ENCODE results near the gene APOC1.

Gene APOC1

DNA sequence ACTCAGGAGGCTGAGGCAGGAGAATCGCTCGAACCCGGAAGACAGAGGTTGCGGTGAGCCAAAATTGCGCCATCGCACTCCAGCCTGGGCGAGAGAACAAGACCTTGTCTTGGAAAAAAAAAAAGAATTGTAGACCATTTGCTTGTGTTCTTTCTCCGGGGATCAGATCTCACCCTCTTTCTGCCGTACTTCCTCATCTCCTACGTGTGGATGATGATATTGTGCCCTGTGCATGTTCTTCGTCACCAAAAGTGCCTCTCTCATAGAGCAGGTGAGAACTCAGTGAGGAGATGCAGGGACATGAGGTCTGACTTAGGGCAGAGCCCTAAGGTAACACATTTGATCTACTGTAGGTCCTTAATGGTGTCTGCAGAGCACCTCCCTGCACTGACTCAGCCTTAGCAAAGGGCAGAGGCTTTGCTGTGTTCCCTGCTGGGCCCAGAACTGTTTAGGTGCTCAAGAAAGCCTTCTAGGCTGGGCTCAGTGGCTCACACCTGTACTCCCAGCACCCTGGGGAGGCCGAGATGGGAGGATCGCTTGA lies 32.7 kb downstream of the APOC1 start:
- Histone ChIP-seq H3K9me3 (ENCODE audit: low read length) (no peaks in the 10 kb centered on the region), H3F3A (ENCODE audit: insufficient read depth, low read length) (peaks cover 4% of the 10 kb centered on the region; the same call in 1 of the 2 replicates), H3K4me2 (ENCODE audit: low read length) (peak overlapping the region; percentile 52), H3K36me3 (ENCODE audit: insufficient read depth, low read length) (no peaks in the 10 kb centered on the region), H4K20me1 (ENCODE audit: insufficient read depth, low read length) (no peaks in the 10 kb centered on the region), H3K27me3 (ENCODE audit: insufficient read depth, low read length) (no peaks in the 10 kb centered on the region), H3K4me3 (ENCODE audit: low read depth, low read length, poor library complexity, severe bottlenecking) (peak overlapping the region; percentile 56), H3K9ac (ENCODE audit: low read length) (no peak overlapping the region; the same call in 1 of the 2 replicates), H3K4me1 (ENCODE audit: insufficient read depth, low read length, severe bottlenecking) (peaks cover 70% of the 10 kb centered on the region), H3K79me2 (ENCODE audit: insufficient read depth, low read length) (no peaks in the 10 kb centered on the region), H3K27ac (ENCODE audit: low read depth, low read length, poor library complexity, severe bottlenecking) (peak overlapping the region; percentile 79), H2AFZ (ENCODE audit: low read length) (no peak overlapping the region), H3K9me2 (ENCODE audit: low read depth, low read length) (no peaks in the 10 kb centered on the region)
- TF ChIP-seq, protein P1, sequence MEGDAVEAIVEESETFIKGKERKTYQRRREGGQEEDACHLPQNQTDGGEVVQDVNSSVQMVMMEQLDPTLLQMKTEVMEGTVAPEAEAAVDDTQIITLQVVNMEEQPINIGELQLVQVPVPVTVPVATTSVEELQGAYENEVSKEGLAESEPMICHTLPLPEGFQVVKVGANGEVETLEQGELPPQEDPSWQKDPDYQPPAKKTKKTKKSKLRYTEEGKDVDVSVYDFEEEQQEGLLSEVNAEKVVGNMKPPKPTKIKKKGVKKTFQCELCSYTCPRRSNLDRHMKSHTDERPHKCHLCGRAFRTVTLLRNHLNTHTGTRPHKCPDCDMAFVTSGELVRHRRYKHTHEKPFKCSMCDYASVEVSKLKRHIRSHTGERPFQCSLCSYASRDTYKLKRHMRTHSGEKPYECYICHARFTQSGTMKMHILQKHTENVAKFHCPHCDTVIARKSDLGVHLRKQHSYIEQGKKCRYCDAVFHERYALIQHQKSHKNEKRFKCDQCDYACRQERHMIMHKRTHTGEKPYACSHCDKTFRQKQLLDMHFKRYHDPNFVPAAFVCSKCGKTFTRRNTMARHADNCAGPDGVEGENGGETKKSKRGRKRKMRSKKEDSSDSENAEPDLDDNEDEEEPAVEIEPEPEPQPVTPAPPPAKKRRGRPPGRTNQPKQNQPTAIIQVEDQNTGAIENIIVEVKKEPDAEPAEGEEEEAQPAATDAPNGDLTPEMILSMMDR (IDR thresholded peaks at IDR 0.05; ENCODE audit: low read length): no peak
- no peak for TF ChIP-seq EZH2 (IDR thresholded peaks at IDR 0.05; ENCODE audit: borderline replicate concordance, low read length)

DNA sequence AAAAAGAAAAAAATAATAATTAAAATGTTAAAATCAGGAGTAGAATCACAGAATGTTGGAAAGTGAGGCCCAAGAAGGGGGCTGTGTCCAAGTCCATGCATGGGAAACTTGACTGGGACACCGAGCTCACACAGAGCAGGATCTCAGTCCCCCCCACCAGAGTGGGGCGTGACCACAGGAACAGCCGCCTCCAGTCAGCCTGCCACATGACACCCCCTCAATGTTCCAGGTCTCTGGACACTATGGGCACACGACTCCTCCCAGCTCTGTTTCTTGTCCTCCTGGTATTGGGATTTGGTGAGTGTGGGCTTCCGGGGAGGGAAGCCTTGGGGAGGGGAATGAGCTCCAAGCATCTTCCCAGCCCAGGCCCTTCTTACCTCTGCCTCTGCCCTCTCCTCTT lies 33.8 kb downstream of the APOC1 start:
- Histone ChIP-seq H3K36me3 (ENCODE audit: insufficient read depth, low read length) (no peaks in the 10 kb centered on the region), H3K4me1 (ENCODE audit: insufficient read depth, low read length, severe bottlenecking) (peaks cover 59% of the 10 kb centered on the region), H3K9me3 (ENCODE audit: low read length) (no peaks in the 10 kb centered on the region), H3F3A (ENCODE audit: insufficient read depth, low read length) (peaks cover 4% of the 10 kb centered on the region; the same call in 1 of the 2 replicates), H2AFZ (ENCODE audit: low read length) (no peak overlapping the region), H3K27ac (ENCODE audit: low read depth, low read length, poor library complexity, severe bottlenecking) (peak overlapping the region; percentile 2), H3K4me3 (ENCODE audit: low read depth, low read length, poor library complexity, severe bottlenecking) (no peak overlapping the region), H3K4me2 (ENCODE audit: low read length) (no peak overlapping the region), H3K9me2 (ENCODE audit: low read depth, low read length) (no peaks in the 10 kb centered on the region), H3K9ac (ENCODE audit: low read length) (no peak overlapping the region), H4K20me1 (ENCODE audit: insufficient read depth, low read length) (no peaks in the 10 kb centered on the region), H3K79me2 (ENCODE audit: insufficient read depth, low read length) (no peaks in the 10 kb centered on the region), H3K27me3 (ENCODE audit: insufficient read depth, low read length) (no peaks in the 10 kb centered on the region)
- TF ChIP-seq, protein P1 (IDR thresholded peaks at IDR 0.05; ENCODE audit: low read length): no peak
- no peak for TF ChIP-seq EZH2 (IDR thresholded peaks at IDR 0.05; ENCODE audit: borderline replicate concordance, low read length)

DNA sequence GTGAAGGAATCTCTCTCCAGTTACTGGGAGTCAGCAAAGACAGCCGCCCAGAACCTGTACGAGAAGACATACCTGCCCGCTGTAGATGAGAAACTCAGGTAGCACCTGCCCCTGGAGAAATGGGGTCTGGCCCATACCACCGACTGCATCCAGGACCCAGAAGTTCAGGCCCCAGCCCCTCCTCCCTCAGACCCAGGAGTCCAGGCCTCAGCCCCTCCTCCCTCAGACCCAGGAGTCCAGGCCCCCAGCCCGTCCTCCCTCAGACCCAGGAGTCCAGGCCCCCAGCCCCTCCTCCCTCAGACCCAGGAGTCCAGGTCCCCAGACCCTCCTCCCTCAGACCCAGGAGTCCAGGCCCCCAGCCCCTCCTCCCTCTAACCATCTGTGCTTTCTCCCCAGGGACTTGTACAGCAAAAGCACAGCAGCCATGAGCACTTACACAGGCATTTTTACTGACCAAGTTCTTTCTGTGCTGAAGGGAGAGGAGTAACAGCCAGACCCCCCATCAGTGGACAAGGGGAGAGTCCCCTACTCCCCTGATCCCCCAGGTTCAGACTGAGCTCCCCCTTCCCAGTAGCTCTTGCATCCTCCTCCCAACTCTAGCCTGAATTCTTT lies 34.5 kb downstream of the APOC1 start:
- Histone ChIP-seq H3K9ac (ENCODE audit: low read length) (peak overlapping the region; percentile 20; the same call in 1 of the 2 replicates), H3K9me3 (ENCODE audit: low read length) (no peaks in the 10 kb centered on the region), H3F3A (ENCODE audit: insufficient read depth, low read length) (peaks cover 4% of the 10 kb centered on the region; the same call in 1 of the 2 replicates), H3K27me3 (ENCODE audit: insufficient read depth, low read length) (no peaks in the 10 kb centered on the region), H3K27ac (ENCODE audit: low read depth, low read length, poor library complexity, severe bottlenecking) (peak overlapping the region; percentile 70), H3K79me2 (ENCODE audit: insufficient read depth, low read length) (no peaks in the 10 kb centered on the region), H3K4me1 (ENCODE audit: insufficient read depth, low read length, severe bottlenecking) (peaks cover 53% of the 10 kb centered on the region), H4K20me1 (ENCODE audit: insufficient read depth, low read length) (no peaks in the 10 kb centered on the region), H2AFZ (ENCODE audit: low read length) (no peak overlapping the region), H3K36me3 (ENCODE audit: insufficient read depth, low read length) (no peaks in the 10 kb centered on the region), H3K4me3 (ENCODE audit: low read depth, low read length, poor library complexity, severe bottlenecking) (no peak overlapping the region), H3K4me2 (ENCODE audit: low read length) (peak overlapping the region; percentile 13; the same call in 1 of the 2 replicates), H3K9me2 (ENCODE audit: low read depth, low read length) (no peaks in the 10 kb centered on the region)
- no peak for TF ChIP-seq EZH2 (IDR thresholded peaks at IDR 0.05; ENCODE audit: borderline replicate concordance, low read length)
- TF ChIP-seq, protein P1 (IDR thresholded peaks at IDR 0.05; ENCODE audit: low read length): no peak
